ENCODE measurements around the gene EXOC3L4.

EXOC3L4 gene

DNA sequence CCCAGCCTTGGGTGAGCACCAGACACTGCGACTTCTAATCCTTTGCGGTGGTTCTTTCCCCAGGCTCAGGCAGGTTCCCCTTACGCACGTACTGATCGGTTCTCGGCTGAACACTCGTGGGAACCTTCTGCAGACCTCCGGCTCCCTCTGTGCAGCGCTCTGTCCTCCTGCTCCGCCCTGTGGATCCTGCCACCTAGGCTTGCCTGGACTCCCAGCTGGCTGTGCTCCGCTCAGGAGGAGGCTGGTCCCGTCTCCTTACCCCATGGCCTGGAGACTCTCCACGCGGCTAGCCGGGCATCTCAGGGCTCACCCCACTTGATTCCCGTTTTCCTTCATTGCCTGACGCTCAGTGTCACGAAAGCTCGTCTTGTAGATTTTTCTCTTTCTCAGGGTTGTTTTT, 63.4 kb downstream of the EXOC3L4 start:
- no peak for DNase-seq

- no peak for DNase-seq
These were observed 64.2 kb downstream of the EXOC3L4 start for GRCh38 chr14:103158688-103159087.
